ENCODE data around the gene LRRC8B. TPM values are rescaled to one million over a fixed set of nuclear protein-coding genes. Genes with fewer than 3 reads are reported as not detected.

Gene LRRC8B
- polyA plus RNA-seq, 3 donors, result 4.5 to 9.1 (median 7.9) TPM

- peaks cover 38% of the 10 kb centered on the region for H3K4me1 Mint-ChIP-seq
- Histone ChIP-seq H2AFZ (ENCODE audit: insufficient read depth, low read depth, low read length, poor library complexity, severe bottlenecking) (no peak overlapping the region), H4K20me1 (ENCODE audit: insufficient read depth, low read length) (peaks cover 12% of the 10 kb centered on the region), H3K36me3 (replicated peaks in 1 of 2; ENCODE audit: control insufficient read depth in 1 of 2, insufficient read depth in 2 of 2, low read length in 2 of 2) (peaks cover 0 to 6% of the 10 kb centered on the region in 2 donors), H3K9ac (ENCODE audit: insufficient read depth, low read length, poor library complexity, severe bottlenecking) (no peak overlapping the region), H3K27me3 (ENCODE audit: control insufficient read depth in 2 of 2, insufficient read depth in 2 of 2, low read length in 2 of 2) (no peaks in the 10 kb centered on the region), H3K4me3 (replicated peaks in 1 of 3; ENCODE audit: low read depth in 2 of 3, low read length in 3 of 3) (no peak overlapping the region), H3K4me2 (replicated peaks; ENCODE audit: extremely low read depth, low read length, poor library complexity, severe bottlenecking) (no peak overlapping the region), H3K27ac (ENCODE audit: low read depth in 1 of 2, low read length in 2 of 2) (no peak overlapping the region), H3K9me3 (replicated peaks in 1 of 2; ENCODE audit: control insufficient read depth in 1 of 2, insufficient read depth in 1 of 2, low read length in 2 of 2) (no peaks in the 10 kb centered on the region), H3K4me1 (ENCODE audit: control insufficient read depth in 1 of 2, insufficient read depth in 2 of 2, low read length in 2 of 2) (peaks cover 14 to 26% of the 10 kb centered on the region in 2 donors), H3K79me2 (ENCODE audit: insufficient read depth, low read length) (peaks cover 45% of the 10 kb centered on the region)
- no peak for DNase-seq
- 100% methylated on average over 1 of the region's 3 CpGs for WGBS (ENCODE audit: insufficient coverage)
- peaks cover 14 to 22% of the 10 kb centered on the region in 2 donors for H3K36me3 Mint-ChIP-seq
- no peak overlapping the region for H3K27ac Mint-ChIP-seq
- no peak overlapping the region for H3K4me3 Mint-ChIP-seq
- intact Hi-C loops (cut with micrococcal nuclease), result loop anchor here (5.0 to 10.0 kb wide), 3 partner anchors 37 to 365 kb away; partner anchors contain the start of gene ZNF326 (in 2 of the 2)
- TF ChIP-seq CTCF (IDR thresholded peaks at IDR 0.05), result no peak
- H3K27me3 Mint-ChIP-seq (ENCODE audit: low read depth in 3 of 3), result no peaks in the 10 kb centered on the region
- H3K9me3 Mint-ChIP-seq, result no peaks in the 10 kb centered on the region
Measured at GRCh38 chr1:89630048-89630447, 105.4 kb downstream of the LRRC8B start.

DNA sequence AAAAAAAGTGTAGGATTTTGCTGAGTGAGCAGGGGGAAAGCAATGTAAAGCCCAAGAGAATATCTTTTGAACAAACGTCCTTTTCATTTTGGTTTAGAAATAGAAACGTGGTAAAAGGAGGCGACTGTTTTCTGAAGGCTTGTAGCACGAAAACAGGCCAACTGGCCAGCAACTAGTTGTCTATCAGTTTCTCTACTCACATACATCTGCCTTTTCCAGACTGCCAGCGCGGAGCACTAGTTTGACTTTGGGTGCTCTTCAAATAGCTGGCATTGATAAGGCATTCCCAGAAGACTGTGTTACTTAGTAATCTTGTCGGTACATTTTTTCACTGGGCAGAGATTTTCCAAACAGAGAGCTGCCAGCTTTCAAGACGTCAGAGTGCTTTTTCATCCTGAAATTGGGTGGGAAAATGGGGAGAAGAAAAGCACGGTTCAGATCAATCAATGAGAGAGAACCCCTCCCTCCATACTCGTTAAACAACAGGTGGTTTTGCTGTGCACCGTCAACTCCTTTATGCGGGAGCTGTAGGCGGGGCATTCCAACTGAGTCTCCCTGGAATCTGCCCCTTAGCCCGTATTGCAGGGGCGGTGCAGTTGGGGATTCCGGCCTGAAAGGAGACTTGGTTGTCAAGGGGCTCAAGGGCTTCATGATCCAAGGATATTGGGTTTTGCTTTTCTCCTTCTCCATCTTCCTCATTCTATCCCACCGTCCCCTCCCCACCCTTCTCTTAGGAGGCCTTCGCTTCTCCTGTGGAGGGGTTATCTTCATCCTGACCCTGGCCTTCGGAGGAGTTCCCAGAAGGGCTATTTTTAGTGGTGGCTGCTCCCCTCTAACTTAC is 107.4 kb downstream of the LRRC8B start:
- no peak for DNase-seq
- 82% methylated on average over 2 of the region's 19 CpGs for WGBS (ENCODE audit: insufficient coverage)
- Mint-ChIP-seq H3K27ac (peak overlapping the region; percentile 88 to 96 (median 93)), H3K36me3 (peaks cover 13 to 14% of the 10 kb centered on the region in 2 donors), H3K27me3 (ENCODE audit: low read depth in 3 of 3) (no peaks in the 10 kb centered on the region), H3K4me1 (peaks cover 54% of the 10 kb centered on the region), H3K4me3 (peak overlapping the region; percentile 91 to 95), H3K9me3 (no peaks in the 10 kb centered on the region)
- peak overlapping the region; percentile 56 to 93 (median 89) for H3K4me3 ChIP-seq (replicated peaks in 1 of 3; ENCODE audit: low read depth in 2 of 3, low read length in 3 of 3)
- H3K4me2 ChIP-seq (replicated peaks; ENCODE audit: extremely low read depth, low read length, poor library complexity, severe bottlenecking), result peak overlapping the region; percentile 82
- H3K36me3 ChIP-seq (replicated peaks in 1 of 2; ENCODE audit: control insufficient read depth in 1 of 2, insufficient read depth in 2 of 2, low read length in 2 of 2), result peaks cover 0 to 6% of the 10 kb centered on the region in 2 donors
- no peaks in the 10 kb centered on the region for H3K27me3 ChIP-seq (ENCODE audit: control insufficient read depth in 2 of 2, insufficient read depth in 2 of 2, low read length in 2 of 2)
- H3K27ac ChIP-seq (ENCODE audit: low read depth in 1 of 2, low read length in 2 of 2), result peak overlapping the region; percentile 58 to 94
- H4K20me1 ChIP-seq (ENCODE audit: insufficient read depth, low read length), result peaks cover 32% of the 10 kb centered on the region
- H2AFZ ChIP-seq (ENCODE audit: insufficient read depth, low read depth, low read length, poor library complexity, severe bottlenecking), result peak overlapping the region; percentile 93
- no peak for TF ChIP-seq CTCF (IDR thresholded peaks at IDR 0.05)
- H3K9ac ChIP-seq (ENCODE audit: insufficient read depth, low read length, poor library complexity, severe bottlenecking), result peak overlapping the region; percentile 95
- peaks cover 65% of the 10 kb centered on the region for H3K79me2 ChIP-seq (ENCODE audit: insufficient read depth, low read length)
- intact Hi-C loops (cut with micrococcal nuclease), result loop anchor here (2.0 to 10.0 kb wide), 4 partner anchors 35 to 363 kb away; partner anchors contain the start of gene ZNF326 (in 2 of the 2)
- no peaks in the 10 kb centered on the region for H3K9me3 ChIP-seq (replicated peaks in 1 of 2; ENCODE audit: control insufficient read depth in 1 of 2, insufficient read depth in 1 of 2, low read length in 2 of 2)
- H3K4me1 ChIP-seq (ENCODE audit: control insufficient read depth in 1 of 2, insufficient read depth in 2 of 2, low read length in 2 of 2), result peaks cover 29 to 45% of the 10 kb centered on the region in 2 donors
